Epidermal melanocyte (primary cell): ENCODE results near the gene TMEM150A.
"Not testable (repeated sequence)": the region's sequence is repeated elsewhere in the genome, so short reads cannot be mapped to it uniquely, and the experiment has no call there.

ENCODE experiments used
- DNase-seq: peaks from one replicate; pipeline ENCODE4 v3.0.0; 2011; ENCODE audit warnings: low spot score; ENCODE audit not compliant: insufficient read length

TMEM150A gene, protein sequence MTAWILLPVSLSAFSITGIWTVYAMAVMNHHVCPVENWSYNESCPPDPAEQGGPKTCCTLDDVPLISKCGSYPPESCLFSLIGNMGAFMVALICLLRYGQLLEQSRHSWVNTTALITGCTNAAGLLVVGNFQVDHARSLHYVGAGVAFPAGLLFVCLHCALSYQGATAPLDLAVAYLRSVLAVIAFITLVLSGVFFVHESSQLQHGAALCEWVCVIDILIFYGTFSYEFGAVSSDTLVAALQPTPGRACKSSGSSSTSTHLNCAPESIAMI

DNA sequence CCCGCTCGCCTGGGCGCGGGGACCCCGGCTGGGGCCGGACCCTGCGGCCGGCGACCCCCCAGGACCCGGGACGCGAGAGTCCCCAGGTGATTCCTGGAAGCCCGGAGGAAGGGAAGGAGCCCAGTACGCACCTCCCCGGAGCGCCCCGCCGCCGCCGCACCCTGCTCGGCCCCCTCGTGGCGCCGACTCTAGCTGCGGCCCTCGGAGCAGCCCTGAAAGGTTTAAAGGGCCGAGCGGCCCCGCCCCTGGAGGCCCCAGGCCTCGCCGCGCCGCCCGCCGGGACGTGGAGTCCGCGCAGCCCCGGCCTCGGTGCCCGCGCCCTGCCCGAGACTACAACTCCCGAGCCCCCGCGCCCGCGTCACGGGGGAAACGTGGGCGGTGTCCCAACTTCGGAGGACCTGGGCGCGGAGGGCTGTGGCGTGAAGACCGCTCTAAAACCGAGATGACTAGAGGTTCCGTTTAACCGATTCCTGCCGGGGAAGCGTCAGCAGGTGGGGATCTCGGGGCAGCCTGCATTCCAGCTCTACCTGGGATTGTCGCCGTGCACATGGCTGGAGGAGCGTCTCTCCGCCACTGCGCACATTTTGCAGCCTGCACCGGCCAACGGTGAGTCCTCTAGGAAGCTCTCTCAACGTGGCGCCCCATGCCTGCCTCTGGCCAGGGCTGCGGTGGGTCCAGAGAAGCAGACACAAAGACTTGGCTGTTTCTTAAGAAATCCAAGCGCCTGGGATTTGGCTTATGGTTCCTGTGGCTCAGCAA, at the start of gene TMEM150A:
Gene TMEM150A (minus strand): TSS at position 223 of the 759 bp plus-strand sequence. CDS start 750 bp downstream, outside the sequence.
- peak; percentile 90 for DNase-seq

DNA sequence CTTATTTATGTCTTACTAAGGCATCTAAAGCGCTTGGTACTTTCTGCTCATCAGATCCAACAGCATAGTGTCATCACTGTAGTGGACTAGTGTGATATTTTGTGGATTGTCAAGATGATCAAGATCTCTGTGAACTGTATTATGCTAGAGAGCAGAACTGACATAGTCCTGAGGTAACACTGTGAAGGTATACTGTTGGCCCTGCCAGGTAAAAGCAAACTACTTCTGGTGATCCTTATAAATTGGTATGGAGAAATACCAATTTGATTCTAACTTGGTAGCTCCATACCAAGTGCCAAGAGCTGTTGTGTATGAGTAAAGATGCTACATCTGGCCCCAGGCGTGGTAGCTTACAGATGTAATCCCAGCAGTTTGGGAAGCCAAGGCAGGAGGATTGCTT, 49.6 kb upstream of the TMEM150A start:
- no peak for DNase-seq

DNA sequence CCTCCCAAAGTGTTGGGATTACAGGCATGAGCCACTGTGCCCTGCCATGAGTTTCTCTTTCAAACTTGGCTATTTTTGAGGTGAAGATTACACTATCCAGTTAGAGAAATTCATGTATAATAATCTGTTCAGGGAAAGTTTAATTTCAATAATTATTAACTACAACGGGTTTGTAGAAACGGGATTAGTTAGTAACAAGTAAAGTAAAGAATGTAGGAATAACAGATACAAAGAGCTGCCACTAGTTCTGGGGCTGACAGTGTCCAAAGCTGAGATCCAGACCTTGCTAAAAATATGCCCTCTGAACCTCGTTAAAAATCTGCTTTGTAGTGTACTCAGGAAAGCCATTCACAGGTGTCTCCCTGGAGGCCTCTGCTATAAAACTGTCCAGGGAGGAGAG, 48.6 kb upstream of the TMEM150A start:
- no peak for DNase-seq

DNA sequence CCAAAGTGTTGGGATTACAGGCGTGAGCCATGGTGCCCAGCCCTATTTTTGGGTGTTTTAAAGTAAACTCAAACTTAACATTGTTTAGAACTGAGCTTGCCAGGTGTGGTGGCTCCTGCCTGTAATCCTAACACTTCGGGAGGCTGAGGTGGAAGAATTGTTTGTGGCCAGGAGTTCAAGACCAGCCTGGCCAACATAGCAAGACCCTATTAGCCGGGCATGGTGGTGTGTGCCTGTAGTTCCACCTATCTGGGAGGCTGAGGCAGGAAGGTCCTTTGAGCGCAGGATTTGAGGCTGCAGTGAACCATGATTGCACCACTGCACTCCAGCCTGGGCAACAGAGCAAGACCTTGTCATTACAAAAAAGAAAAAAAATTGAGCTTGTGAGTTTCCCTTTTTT, 48.0 kb upstream of the TMEM150A start:
- no peak for DNase-seq

DNA sequence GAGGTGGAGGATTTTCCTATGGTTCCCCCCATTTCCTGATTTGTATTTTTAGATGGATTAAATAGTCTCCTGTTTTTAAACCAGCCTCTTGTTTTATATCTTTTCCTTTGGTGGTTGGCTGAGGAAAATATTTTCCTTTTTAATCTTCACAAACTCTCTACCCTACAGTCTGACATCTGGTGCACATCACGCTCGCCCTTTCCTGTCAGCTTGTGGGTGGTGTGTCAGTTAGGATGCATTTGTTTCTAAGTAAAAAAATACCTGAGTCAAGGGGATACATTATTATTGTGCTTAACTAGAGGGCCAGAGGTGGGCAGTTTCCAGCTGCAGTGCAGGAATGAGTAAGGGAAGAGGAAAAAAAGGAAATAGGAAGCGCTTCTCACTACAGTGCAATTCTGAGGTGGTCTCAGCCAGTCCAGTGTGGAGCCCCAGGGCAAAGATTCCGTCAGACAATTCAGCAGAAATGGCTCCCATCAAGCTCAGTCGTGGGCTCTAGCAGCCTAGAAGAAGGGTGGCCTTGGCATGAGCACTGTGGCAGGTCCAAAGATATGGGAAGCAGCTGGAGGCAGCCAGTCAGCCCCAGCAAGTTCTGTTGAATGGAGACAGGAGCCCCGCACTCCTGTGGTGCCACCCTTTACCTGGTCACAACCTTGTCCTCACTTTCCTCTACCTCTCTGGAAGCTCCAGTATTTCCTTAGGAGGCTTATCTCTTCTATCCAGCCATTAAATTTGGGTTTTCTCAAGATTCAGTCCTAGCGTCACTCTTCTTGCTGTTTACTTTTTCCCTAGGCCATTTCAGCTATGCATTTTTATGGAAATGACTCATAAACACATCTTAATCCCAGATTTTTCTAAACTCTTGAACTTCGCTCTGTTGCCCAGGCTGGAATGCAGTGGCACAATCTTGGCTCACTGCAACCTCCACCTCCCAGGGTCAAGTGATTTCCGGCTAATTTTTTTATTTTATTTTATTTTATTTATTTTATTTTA, 47.0 kb upstream of the TMEM150A start:
- peak; percentile 38 for DNase-seq

DNA sequence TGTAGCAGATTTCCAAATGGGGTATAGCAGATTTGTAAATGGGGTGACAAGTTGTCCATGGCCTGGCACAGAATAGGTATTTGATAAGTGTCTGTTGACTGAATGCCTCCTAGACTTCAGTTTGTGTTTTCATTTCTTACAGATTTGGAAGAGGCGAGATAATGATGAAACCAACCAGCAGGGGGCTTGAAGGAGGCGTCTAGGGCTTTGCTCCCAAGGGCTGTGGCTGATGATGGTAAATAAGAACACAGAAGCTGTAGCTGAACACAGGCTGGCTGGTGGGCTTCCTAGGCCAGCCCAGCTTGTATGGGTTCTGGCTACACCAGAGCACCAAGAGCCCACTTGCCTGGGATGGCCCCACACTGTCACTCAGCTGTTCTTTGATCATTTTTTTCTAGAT, 46.1 kb upstream of the TMEM150A start:
- DNase-seq = peak; percentile 44

DNA sequence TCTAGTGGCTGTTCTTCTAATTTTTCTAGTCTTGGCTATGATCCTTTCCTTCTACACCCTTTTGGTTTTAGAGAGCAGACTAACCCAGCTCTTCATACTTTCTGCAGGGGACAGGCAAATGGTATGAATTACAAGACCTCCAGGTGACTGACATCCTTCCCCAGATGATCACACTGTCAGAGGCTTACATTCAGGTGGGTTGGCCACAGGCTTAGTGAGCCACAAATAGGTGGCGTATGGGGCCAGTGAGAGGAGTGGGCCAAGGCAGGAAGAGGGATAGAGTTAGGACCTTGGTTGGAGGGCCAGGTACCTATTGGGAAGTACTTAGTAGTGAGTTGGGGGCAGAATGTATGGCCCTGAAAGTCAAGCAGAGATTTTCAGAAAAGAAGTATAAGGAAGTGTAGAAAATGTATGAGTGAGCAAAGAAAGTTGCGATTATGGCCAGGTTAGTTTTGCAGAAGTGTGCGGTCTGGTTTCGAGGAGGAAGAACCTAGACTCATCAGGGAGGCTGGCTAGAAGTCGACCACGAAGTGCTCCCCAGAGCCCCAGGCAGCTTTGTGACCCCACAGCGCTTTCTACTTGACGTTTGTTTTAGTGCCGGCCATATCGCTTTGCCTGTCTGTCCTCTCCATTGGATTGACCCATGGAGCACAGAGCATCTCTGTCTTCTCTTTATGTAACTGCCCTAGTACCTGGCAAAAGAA, 45.5 kb upstream of the TMEM150A start:
- no peak for DNase-seq

DNA sequence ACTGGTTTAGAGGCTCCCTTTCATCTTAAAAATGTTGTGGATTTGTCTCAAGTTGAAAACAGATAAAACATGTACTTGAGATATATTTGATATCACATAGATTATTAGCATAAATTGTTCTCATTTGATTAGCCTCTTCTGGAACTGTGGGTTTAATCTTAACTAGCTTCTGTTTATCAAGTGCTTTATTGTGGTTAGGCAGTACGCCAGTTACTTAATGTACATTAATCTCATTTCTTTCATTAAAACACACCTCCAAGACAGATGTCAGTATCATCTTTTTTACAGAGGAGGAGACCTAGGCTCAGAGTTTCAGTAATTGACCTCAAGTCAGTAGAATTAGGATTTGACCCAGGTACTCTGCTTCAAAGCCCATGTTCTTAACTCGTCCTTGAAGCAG, 43.7 kb upstream of the TMEM150A start:
- no peak for DNase-seq

DNA sequence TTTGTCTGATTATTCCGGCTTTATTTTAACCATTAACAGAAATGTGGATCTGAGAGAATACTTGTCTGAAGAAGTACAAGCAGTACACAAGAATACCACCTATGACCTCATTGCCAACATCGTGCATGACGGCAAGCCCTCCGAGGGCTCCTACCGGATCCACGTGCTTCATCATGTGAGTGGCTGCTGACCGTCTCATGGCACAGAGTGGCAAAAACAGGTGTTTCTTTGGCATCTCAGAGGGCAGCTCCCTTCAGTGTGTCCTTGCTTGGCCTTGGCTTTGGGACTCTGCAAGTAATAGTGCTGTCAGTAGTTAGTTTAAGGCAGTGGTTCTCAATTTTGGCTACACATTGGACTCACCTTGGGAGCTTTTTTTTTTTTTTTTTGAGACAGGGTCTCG, 42.4 kb upstream of the TMEM150A start:
- no peak for DNase-seq

DNA sequence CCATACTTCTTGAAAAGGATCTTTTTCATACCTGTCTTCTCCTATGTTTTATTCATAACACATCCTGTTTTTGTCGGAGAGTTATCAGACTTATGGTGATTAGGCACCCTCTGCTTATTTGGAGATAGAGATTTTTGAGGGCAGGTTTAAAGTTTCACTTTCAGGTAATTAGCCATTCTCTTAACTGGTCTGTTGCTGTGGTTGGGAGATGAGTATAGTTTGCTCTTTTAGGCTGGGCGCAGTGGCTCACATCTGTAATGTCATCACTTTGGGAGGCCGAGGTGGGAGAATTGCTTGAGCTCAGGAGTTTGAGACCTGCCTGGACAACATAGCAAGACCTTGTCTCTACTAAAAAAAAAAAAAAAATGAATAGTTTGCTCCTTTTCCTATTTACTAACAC, 40.2 kb upstream of the TMEM150A start:
- DNase-seq = no peak

DNA sequence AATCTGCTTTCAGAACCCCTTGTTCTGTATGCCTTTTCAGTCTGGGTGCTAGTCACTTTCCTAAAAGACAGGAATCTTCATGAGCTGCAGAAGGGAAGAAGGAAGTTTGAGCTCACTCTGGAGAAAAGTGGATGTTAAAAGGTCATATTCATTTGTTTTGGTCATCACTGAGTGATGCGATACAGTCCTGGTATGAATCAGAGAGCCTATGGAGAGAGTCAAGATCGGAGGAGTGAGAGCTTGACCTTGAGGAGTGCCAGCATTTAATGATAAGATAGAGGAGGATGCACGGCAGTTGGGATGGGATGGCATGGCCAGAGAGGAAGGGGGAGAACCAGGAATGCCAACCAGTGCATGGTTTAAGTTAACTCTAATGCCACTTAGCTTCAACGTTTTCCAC, 33.1 kb upstream of the TMEM150A start:
- DNase-seq = no peak

DNA sequence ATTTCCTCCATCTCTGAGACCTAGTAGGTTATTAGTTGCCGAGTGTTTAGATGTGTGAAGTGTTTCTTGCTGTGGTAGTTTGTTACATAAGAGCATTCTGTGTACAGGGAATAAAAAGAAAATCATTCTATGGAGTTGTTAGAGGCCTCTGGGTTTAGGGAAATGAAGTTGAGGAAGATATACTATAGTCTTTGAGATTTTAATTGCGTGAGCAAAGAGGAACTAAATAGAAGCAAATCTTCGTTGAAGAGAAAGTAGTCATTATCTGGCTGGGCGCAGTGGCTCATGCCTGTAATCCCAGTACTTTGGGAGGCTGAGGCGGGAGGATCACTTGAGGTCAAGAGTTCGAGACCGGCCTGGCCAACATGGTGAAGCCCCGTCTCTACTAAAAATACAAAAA, 32.5 kb upstream of the TMEM150A start:
- no peak for DNase-seq

DNA sequence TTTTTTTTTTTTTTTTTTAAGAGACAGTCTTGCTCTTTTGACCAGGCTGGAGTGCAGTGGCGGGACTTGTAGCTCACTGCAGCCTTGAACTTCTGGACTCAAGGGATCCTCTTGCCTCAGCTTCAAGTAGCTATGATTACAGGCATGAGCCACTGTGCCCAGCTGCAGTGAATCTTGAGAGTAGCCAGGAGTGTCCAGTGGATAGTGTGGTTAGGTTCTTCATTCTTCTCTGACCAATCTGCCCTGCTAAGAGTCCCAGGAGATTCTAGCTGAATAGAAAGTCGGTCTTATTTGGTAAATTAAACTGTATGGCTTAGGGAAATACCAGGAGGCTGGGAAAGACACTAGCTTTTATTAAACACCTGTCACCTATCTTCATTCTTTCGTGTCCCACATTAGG, 28.8 kb upstream of the TMEM150A start:
- no peak for DNase-seq

DNA sequence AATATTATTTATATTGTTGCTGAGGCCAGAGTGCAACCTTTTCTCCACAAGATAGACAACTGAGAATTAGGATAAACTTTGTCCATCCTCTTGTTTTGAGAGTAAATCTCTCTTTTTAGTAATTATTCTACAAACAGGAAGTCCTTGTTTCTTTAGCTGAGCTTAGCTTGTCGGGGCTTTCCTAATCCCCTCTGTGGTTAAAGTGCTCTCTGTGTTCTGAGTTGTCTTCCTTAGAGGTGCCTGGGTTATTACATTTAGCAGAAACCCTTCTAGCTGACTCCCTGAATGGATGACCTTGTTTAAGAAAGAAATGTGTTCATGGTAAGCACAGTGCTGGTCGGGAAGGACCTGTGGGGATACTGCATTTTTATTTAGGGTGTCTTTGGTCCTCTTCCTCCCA, 26.2 kb upstream of the TMEM150A start:
- DNase-seq = no peak

DNA sequence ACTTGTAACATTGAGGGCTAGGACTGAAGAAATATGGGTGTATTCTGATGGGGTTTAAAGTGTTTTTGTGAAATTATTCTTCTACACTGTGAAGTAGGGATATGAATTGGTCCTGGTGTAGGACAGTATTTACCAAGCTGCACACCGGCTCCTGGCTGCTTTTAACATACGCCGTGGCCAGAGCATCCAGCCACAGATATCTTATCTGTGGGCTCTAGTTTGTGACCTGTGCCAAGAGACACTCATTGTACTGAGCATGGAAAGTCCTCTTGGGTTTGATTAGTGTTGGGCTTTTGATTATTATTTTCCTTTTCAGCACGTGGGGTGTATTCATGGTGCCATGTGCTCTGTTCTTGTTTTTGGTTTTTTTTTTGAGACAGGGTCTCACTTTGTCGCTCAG, 21.5 kb upstream of the TMEM150A start:
- DNase-seq = no peak

DNA sequence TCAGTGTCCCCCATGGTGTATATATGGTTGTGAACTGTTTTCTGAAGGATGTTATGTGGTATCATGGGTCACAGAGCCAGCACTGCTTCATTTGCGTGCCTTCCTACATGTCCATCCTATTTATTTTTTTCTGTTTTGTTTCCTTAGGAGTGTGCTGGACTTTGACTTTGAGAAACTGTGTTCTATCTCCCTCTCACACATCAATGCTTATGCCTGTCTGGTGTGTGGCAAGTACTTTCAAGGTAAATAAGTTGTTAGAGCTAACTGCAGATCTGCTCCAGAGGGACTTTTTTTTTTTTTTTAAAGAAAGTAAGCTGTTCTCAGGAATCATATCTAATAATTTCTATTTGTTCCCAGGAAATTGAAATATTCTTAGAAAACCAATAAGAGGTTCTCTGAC, 18.8 kb upstream of the TMEM150A start:
- no peak for DNase-seq

DNA sequence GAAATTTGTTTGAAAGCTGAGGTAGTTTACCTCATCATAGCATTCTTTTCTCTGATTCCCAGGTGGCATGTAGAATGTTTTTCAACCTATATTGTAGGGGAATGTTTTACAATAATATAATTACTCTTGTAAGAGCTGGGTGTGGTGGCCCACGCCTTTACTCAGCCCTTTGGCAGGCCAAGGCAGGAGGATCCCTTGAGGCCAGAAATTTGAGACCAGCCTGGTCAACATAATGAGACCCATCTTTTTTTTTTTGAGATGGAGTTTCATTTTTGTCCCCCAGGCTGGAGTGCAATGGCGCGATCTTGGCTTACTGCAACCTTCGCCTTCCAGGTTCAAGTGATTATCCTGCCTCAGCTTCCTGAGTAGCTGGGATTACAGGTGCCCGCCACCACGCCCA, 17.1 kb upstream of the TMEM150A start:
- DNase-seq = no peak

DNA sequence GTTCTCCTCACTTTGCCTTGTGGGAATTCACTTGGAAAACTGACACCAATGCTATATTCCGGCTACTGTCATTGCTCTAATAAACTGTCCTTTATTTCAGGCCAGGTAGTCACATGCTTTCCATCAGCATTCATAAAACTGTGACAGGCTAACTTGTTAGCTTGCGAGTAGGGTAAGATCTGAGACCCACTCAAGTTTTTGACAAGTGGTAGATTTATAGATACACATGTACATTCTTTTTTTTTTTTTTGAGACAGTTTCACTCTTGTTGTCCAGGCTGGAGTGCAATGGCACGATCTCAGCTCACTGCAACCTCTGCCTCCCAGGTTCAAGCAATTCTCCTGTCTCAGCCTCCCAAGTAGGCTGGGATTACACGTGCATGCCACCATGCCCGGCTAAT, 15.2 kb upstream of the TMEM150A start:
- DNase-seq = not testable (repeated sequence)

DNA sequence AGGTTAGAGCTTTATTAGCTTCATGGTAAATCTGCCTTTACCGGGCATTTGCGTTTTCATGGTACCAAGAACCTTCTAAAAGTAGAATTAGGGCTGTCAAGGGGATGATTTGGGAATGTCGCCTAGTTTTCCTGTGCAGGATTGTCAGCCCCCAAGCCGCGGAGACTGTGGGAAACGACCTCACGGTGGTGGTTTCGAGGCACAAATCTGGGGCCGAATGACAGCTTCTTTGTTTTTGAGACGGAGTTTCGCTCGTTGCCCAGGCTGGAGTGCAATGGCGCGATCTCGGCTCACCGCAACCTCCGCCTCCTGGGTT, 12.9 kb upstream of the TMEM150A start:
- DNase-seq = no peak

DNA sequence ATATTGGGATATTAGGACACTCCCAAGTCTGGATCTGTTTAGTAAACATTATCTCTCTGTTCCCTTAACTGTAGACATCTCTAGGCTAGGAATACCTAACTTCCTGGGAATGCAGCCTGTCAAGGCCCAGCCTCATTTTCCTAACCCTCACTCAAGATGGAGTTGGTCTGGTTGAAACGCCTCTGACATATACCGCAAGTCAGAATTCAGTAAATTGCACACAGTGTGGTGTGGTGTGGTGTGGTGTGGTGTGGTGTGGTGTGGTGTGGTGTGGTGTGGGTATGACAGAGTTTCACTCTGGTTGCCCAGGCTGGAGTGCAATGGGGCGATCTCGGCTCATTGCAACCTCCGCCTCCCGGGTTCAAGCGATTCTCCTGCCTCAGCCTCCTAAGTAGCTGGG, 12.3 kb upstream of the TMEM150A start:
- DNase-seq = not testable (repeated sequence)

DNA sequence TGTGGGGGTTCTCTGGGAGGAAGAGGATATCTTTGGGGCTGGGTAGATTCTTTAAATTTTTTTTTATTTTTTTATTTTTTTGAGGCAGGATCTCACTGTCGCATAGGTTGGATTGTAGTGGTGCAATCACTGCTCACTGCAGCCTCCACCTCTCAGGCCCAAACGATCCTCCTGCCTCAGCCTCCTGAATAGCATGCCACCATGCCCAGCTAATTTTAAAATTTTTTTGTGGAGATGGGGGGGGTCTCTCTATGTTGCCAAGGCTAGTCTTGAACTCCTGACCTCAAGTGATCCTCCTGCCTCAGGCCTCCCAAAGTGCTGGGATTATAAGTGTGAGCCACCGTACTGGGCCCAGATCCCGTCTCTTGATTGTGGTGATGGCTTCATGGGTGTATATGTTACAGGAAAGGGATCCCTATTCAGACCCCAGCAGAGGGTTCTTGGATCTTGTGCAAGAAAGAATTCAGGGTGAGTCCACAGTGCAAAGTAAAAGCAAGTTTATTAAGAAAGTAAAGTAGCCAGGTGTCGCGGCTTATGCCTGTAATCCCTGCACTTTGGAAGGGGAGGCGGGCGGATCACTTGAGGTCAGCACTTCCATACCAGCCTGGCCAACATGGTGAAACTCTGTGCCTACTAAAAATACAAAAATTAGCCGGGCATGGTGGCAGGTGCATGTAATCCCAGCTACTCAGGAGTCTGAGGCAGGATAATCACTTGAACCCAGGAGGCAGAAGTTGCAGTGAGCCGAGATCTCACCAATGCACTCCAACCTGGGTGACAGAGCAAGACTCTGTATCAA, 11.4 kb upstream of the TMEM150A start:
- no peak for DNase-seq
